HG03060 (cell line): ENCODE results near the gene VGLL1.

Experiments used
- ATAC-seq: cut with Tn5 transposase; IDR thresholded peaks from one replicate; pipeline ENCODE4 v1.9.1; 2021; ENCODE audit warnings: low read depth, moderate number of reproducible peaks; ENCODE audit not compliant: unreplicated experiment

Gene VGLL1

DNA sequence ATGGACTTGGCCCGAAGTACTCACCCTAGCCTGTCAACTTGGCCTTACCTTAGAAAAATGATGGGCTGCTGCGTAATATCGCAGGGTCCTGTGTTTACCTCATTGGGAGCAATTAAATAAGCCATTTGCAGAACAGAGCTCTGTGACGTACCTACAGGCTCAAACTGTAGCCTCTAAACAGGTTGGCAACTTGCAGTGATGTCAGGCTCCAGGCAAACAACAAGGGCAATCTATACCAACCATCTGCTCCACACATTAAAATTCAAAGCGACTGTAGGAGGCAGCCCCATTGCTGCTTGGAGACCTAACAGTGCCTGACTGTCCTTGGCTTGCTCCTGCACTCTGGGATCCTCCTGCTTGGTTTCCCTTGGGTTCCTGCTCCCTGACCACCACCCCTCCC lies 17.2 kb downstream of the VGLL1 start:
- no peak for ATAC-seq

DNA sequence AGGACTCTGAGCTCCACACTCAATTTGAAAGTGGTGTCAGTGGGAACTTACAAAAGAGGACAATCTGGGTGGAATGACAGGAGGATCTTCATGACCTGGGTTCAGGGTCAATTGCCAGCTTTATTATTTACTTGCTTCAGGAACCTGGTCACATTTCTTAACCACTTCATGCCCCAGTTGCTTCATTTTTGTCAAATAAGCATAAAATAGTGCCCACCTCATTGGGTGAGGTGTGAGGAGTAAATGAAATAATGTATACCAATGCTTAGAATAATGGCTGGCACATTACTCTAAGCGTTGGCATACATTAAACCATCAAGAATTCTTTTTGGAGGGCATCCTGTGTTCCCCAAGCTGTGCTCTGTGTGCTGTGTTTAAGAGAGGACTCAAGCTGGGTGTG lies 19.4 kb downstream of the VGLL1 start:
- no peak for ATAC-seq

DNA sequence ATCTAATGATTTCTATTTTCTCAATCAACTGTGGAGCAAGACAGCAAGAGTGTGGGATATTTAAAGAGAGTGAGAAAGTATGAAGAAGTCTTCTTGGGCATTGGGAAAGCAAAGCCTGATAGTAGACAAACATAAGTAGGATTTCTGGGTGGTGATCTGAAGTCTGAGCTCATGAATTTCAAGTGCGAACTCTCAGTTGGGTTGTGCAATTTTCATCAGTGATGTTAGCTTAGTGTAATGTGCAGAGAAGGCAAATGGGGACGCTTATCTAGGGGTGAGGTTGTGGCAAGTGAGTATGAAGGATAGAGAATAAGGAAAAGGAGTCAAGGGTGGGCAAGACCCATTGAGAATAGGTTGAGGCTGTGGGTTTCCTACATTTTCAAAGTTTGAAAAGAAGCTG lies 23.7 kb downstream of the VGLL1 start:
- ATAC-seq = no peak

DNA sequence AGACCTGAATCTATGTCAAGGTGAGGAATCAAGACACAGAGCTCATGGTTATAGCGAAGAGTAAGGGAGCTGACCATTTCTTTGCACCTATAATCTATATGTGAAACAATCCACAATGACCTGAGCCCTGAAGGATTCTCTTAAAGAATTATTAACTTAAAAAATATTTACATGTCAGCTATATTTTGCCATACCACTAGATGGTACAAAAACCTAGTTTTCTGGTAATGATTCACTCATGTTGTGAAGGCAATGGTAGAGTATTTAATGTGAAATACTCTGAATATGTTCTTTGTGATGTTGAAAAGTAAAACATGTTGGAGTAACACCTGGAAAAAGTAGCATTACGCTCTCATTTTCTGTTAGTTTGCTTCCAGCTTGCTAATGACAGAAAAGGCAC lies 40.0 kb downstream of the VGLL1 start:
- no peak for ATAC-seq

- ATAC-seq = no peak
Measured at GRCh38 chrX:136574548-136574947, 42.5 kb downstream of the VGLL1 start.

- no peak for ATAC-seq
Measured at GRCh38 chrX:136577552-136577951, 45.5 kb downstream of the VGLL1 start.

DNA sequence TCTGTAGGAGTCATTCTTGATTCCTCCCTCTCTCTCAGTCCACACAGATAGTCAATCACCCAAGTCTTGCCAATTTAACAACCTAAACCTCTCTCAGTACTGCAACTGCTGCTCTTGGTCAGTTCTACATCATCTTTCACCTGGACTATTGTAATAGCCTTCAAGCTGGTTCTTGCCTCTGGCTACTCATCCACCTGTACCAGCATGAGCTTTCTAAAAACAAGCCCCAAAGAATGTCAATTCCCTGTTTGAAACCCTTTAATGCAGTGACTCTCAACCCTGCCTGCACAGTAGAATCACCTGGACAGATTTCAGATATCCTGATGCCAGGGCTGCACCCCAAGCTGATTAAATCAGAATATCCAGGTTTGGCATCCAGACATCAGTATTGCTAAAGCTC lies 48.3 kb downstream of the VGLL1 start:
- ATAC-seq = no peak

DNA sequence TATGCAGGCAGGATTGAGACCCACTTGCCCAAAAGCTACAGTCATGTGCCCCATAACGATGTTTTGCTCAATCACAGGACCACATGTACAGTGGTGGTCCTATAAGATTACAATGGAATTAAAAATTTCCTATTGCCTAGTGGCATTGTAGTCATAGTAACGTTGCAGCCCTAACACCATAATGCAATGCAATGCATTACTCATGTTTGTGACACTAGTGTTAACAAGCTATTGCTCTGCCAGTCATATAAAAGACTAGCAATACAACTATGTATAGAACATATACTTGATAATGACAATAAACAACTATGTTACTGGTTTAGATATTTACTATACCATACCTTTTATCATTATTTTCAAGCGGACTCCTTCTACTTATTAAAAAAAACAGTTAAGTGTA lies 50.6 kb downstream of the VGLL1 start:
- no peak for ATAC-seq

GRCh38 chrX:136584545-136584944 lies 52.5 kb downstream of the VGLL1 start:
- no peak for ATAC-seq

- no peak for ATAC-seq
Measured at GRCh38 chrX:136585262-136585661, 53.2 kb downstream of the VGLL1 start.

DNA sequence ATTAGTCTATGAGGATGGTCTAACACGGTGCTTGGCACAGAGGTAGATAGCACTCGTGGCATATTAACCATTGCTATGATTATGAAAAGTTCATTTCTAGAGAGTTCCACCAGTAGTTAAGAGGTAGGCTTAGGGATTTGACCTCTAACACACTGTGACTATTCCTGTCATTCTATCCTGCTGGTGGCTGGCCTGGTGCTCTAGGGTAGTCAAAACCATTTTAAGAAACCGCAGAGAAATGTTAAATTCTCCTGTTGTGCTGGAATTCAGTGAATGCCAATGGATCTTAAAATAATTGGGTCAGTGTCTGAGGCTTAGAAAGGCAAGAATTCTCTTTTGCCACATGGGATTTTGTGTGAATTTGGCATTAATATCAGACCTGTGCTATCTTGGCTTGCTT lies 53.9 kb downstream of the VGLL1 start:
- no peak for ATAC-seq

DNA sequence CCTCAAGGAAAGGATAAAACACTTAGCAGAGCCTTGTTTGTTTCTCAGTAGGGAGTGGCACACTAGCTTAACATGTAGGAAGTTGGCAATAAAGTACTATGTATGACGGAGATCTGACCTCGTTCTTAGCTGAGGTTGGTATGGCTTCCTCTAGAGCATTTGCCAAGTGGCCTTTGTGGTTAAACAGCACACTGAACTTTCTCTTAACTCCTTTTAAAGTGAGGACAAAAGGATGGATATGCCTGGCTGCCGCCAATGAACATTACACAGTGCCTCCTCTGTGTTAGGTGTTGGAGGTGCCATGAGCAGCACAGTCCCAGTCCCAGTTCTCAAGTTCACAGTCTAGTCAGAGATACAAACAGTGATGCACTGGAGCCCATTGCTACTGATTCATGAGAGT lies 54.4 kb downstream of the VGLL1 start:
- no peak for ATAC-seq

- no peak for ATAC-seq
Measured at GRCh38 chrX:136587532-136587931, 55.5 kb downstream of the VGLL1 start.

DNA sequence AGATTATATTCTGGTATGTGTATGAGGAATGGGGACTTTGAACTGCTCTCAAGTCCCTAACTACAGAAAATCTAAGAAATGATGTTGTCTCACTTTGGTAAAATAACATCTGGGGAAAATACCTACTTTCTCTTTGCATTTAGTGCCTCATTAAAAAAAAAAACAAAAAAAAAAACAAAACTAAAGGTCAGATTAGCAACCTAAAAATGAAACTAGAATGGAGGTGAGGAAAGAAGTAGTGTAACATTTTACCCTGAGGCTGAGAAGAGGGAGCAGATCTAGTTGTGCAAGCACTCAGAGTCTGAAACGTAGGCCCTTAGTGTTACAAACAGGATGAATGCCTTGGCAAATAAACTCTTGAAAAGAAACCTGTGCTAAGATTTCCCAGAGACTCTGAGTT lies 56.0 kb downstream of the VGLL1 start:
- no peak for ATAC-seq

GRCh38 chrX:136589966-136590365 lies 58.0 kb downstream of the VGLL1 start:
- ATAC-seq = no peak

DNA sequence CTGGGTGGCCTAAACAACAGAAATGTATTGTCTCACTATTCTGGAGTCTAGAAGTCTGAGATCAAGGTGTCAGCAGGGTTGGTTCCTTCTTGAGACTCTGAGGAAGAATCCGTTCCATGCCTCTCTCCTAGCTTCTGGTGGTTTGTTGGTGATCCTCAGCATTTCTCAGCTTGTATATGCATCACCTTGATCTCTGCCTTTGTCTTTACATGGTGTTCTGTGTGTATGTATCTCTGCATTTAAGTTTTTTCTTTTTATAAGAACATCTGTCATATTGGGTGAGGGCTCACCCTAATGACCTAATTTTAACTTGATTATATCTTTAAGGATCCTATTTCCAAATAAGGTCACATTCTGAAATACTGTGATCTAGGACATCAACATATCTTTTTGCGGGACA lies 65.3 kb downstream of the VGLL1 start:
- no peak for ATAC-seq

GRCh38 chrX:136597954-136598353 lies 65.9 kb downstream of the VGLL1 start:
- no peak for ATAC-seq

- ATAC-seq = no peak
Measured at GRCh38 chrX:136598631-136599030, 66.6 kb downstream of the VGLL1 start.

GRCh38 chrX:136600059-136600458 lies 68.0 kb downstream of the VGLL1 start:
- no peak for ATAC-seq
